Activated T-cell treated with anti-CD3 and anti-CD28 coated beads, Interleukin-2, amount 50 U/mL, for 72 hours (primary cell): ENCODE results near the gene CLDN6. TPM values are rescaled to one million over a fixed set of nuclear protein-coding genes. Genes with fewer than 3 reads are reported as not detected.

Source experiments
- ATAC-seq, 2 donors: fragments of 150-1000 bp; cut with Tn5 transposase; replicated peaks in 1 of 2; 2 replicates each; pipeline ENCODE4 v1.10.0; 2021; ENCODE audit warnings: moderate library complexity in 2 of 2, mild to moderate bottlenecking in 1 of 2
- DNase-seq, 2 donors: peaks; one replicate each; pipeline ENCODE4 v3.0.0; 2021 to 2022; ENCODE audit warnings: mixed read lengths in 1 of 2
- H3K27ac Mint-ChIP-seq: one replicate; pipeline ENCODE4 v1.8.0; 2022; ENCODE audit warnings: mild to moderate bottlenecking, moderate library complexity, mixed read lengths
- H3K27me3 Mint-ChIP-seq: one replicate; pipeline ENCODE4 v1.8.0; 2022; ENCODE audit warnings: low read depth, mixed read lengths
- H3K36me3 Mint-ChIP-seq, 2 donors: one replicate each; pipeline ENCODE4 v1.8.0; 2022; ENCODE audit warnings: mixed read lengths in 2 of 2, mild to moderate bottlenecking in 1 of 2; ENCODE audit not compliant: insufficient read depth in 2 of 2
- H3K4me1 Mint-ChIP-seq: one replicate; pipeline ENCODE4 v1.8.0; 2022; ENCODE audit warnings: low read depth, mixed read lengths
- H3K4me3 Mint-ChIP-seq, 2 donors: one replicate each; pipeline ENCODE4 v1.8.0; 2022; ENCODE audit warnings: mild to moderate bottlenecking in 2 of 2, mixed read lengths in 2 of 2, moderate library complexity in 2 of 2
- H3K9me3 Mint-ChIP-seq, 2 donors: one replicate each; pipeline ENCODE4 v1.8.0; 2022; ENCODE audit warnings: mixed read lengths in 2 of 2
- total RNA-seq, 2 donors: library from RNA; stranded (reverse); gene quantifications; one replicate each; pipeline ENCODE4 v1.2.3, GENCODE V29; 2022

Gene CLDN6
- total RNA-seq, 2 donors from 2014 or later = not detected

- H3K4me3 Mint-ChIP-seq = peak overlapping the region; percentile 82 to 86
- H3K4me1 Mint-ChIP-seq = peaks cover 26% of the 10 kb centered on the region
- no peak overlapping the region for H3K27ac Mint-ChIP-seq
- H3K36me3 Mint-ChIP-seq = peaks cover 3 to 10% of the 10 kb centered on the region in 2 donors
- ATAC-seq = no peak
- peaks cover 15% of the 10 kb centered on the region for H3K27me3 Mint-ChIP-seq
- no peaks in the 10 kb centered on the region for H3K9me3 Mint-ChIP-seq
- DNase-seq = no peak
Observed at GRCh38 chr16:2970563-2970962, 47.4 kb downstream of the CLDN6 start.

GRCh38 chr16:2969545-2970521, 48.1 kb downstream of the CLDN6 start:
- Mint-ChIP-seq H3K36me3 (peaks cover 3 to 10% of the 10 kb centered on the region in 2 donors), H3K4me1 (peaks cover 26% of the 10 kb centered on the region), H3K27me3 (peaks cover 19% of the 10 kb centered on the region), H3K27ac (no peak overlapping the region), H3K4me3 (peak overlapping the region; percentile 82 to 86), H3K9me3 (no peaks in the 10 kb centered on the region)
- ATAC-seq (peak; percentile 73 to 74), DNase-seq (peak; percentile 90 to 91)

GRCh38 chr16:2968738-2969544, 49.0 kb downstream of the CLDN6 start, which contains the start of gene PAQR4:
Gene PAQR4 (plus strand): TSS chr16:2969348. CDS start chr16:2969675, 327 bp downstream.
- Mint-ChIP-seq H3K9me3 (no peaks in the 10 kb centered on the region), H3K4me1 (peaks cover 31% of the 10 kb centered on the region), H3K27me3 (peaks cover 24% of the 10 kb centered on the region), H3K36me3 (peaks cover 3 to 10% of the 10 kb centered on the region in 2 donors), H3K27ac (no peak within 1 kb of the TSS), H3K4me3 (peak within 1 kb of the TSS; percentile 82 to 86)
- DNase-seq = peak; percentile 88 to 90
- peak; percentile 79 to 80 for ATAC-seq

- H3K27ac Mint-ChIP-seq = no peak overlapping the region
- no peak for DNase-seq
- peaks cover 26% of the 10 kb centered on the region for H3K27me3 Mint-ChIP-seq
- H3K4me1 Mint-ChIP-seq = peaks cover 37% of the 10 kb centered on the region
- ATAC-seq = no peak
- H3K4me3 Mint-ChIP-seq = peak overlapping the region; percentile 69 to 82
- H3K9me3 Mint-ChIP-seq = no peaks in the 10 kb centered on the region
- H3K36me3 Mint-ChIP-seq = peaks cover 3 to 10% of the 10 kb centered on the region in 2 donors
Observed at GRCh38 chr16:2968368-2968737, 49.6 kb downstream of the CLDN6 start.

GRCh38 chr16:2967721-2968161, 50.2 kb downstream of the CLDN6 start:
- H3K4me1 Mint-ChIP-seq = peaks cover 37% of the 10 kb centered on the region
- no peak overlapping the region for H3K27ac Mint-ChIP-seq
- peaks cover 3 to 9% of the 10 kb centered on the region in 2 donors for H3K36me3 Mint-ChIP-seq
- ATAC-seq (no peak), DNase-seq (no peak)
- H3K9me3 Mint-ChIP-seq = no peaks in the 10 kb centered on the region
- peaks cover 26% of the 10 kb centered on the region for H3K27me3 Mint-ChIP-seq
- H3K4me3 Mint-ChIP-seq = peak overlapping the region; percentile 69 to 82

GRCh38 chr16:2967211-2967631, 50.8 kb downstream of the CLDN6 start:
- peak in 1 of 2 donors; percentile 43 for DNase-seq
- H3K9me3 Mint-ChIP-seq = no peaks in the 10 kb centered on the region
- ATAC-seq = no peak
- no peak overlapping the region for H3K27ac Mint-ChIP-seq
- peak overlapping the region in 1 of 2 donors; percentile 46 for H3K4me3 Mint-ChIP-seq
- peaks cover 36% of the 10 kb centered on the region for H3K4me1 Mint-ChIP-seq
- H3K27me3 Mint-ChIP-seq = peaks cover 26% of the 10 kb centered on the region
- peaks cover 3 to 6% of the 10 kb centered on the region in 2 donors for H3K36me3 Mint-ChIP-seq

GRCh38 chr16:2966808-2967191, 51.2 kb downstream of the CLDN6 start:
- ATAC-seq (no peak), DNase-seq (peak in 1 of 2 donors; percentile 31)
- Mint-ChIP-seq H3K27me3 (peaks cover 29% of the 10 kb centered on the region), H3K4me1 (peaks cover 32% of the 10 kb centered on the region), H3K9me3 (no peaks in the 10 kb centered on the region), H3K36me3 (peaks cover 0 to 2% of the 10 kb centered on the region in 2 donors), H3K4me3 (no peak overlapping the region), H3K27ac (no peak overlapping the region)

GRCh38 chr16:2966043-2966807, 51.8 kb downstream of the CLDN6 start:
- no peak overlapping the region for H3K4me3 Mint-ChIP-seq
- DNase-seq (no peak), ATAC-seq (no peak)
- no peak overlapping the region for H3K27ac Mint-ChIP-seq
- H3K4me1 Mint-ChIP-seq = peaks cover 32% of the 10 kb centered on the region
- H3K36me3 Mint-ChIP-seq = peaks cover 0 to 2% of the 10 kb centered on the region in 2 donors
- no peaks in the 10 kb centered on the region for H3K9me3 Mint-ChIP-seq
- H3K27me3 Mint-ChIP-seq = peaks cover 32% of the 10 kb centered on the region

Other genes with a start within 250 kb of the CLDN6 start
- 100 to 1,000 TPM; 158 to 208 TPM for gene ELOB, start 240.9 kb downstream of the CLDN6 start, total RNA-seq
- under 1 TPM in 1 of 2 donors, not detected in 1; 0.46 TPM for gene PRSS33, start 230.6 kb downstream of the CLDN6 start, total RNA-seq
- gene PRSS41, start 219.7 kb downstream of the CLDN6 start, total RNA-seq = under 1 TPM in 1 of 2 donors, not detected in 1; 0.29 TPM
- gene PRSS21, start 200.9 kb downstream of the CLDN6 start, total RNA-seq = 10 to 100 TPM in 1 of 2 donors, 1 to 10 TPM in 1; 2.4 to 10.3 TPM
- gene ZG16B, start 187.9 kb downstream of the CLDN6 start, total RNA-seq = 1 to 10 TPM; 3.9 to 8.5 TPM
- gene PRSS22, start 160.0 kb downstream of the CLDN6 start, total RNA-seq = 1 to 10 TPM in 1 of 2 donors, not detected in 1; 1.1 TPM
- gene FLYWCH2, start 135.0 kb downstream of the CLDN6 start, total RNA-seq = 10 to 100 TPM; 26.4 to 29.1 TPM
- 10 to 100 TPM; 68.5 to 76.4 TPM for gene FLYWCH1, start 106.3 kb downstream of the CLDN6 start, total RNA-seq
- gene KREMEN2, start 53.9 kb downstream of the CLDN6 start, total RNA-seq = under 1 TPM; 0.12 TPM
- 10 to 100 TPM; 31.9 to 40.0 TPM for gene PAQR4, start 48.8 kb downstream of the CLDN6 start, total RNA-seq
- gene PKMYT1, start 37.7 kb downstream of the CLDN6 start, total RNA-seq = 100 to 1,000 TPM in 1 of 2 donors, 10 to 100 TPM in 1; 96.1 to 112 TPM
- gene CLDN9, start 5.3 kb downstream of the CLDN6 start, total RNA-seq = under 1 TPM in 1 of 2 donors, not detected in 1; 0.14 TPM
- 1 to 10 TPM; 3.9 to 4.0 TPM for gene TNFRSF12A, start 2.2 kb upstream of the CLDN6 start, total RNA-seq
- gene HCFC1R1, start 5.8 kb upstream of the CLDN6 start, total RNA-seq = 10 to 100 TPM; 27.6 to 32.8 TPM
- 10 to 100 TPM; 49.1 to 50.9 TPM for gene THOC6, start 5.9 kb upstream of the CLDN6 start, total RNA-seq
- under 1 TPM in 1 of 2 donors, not detected in 1; 0.30 TPM for gene BICDL2, start 18.8 kb upstream of the CLDN6 start, total RNA-seq
- gene MMP25, start 28.4 kb upstream of the CLDN6 start, total RNA-seq = 1 to 10 TPM; 2.3 to 5.2 TPM
- 1,000 to 10,000 TPM; 1,427 to 2,251 TPM for gene IL32, start 47.5 kb upstream of the CLDN6 start, total RNA-seq
- under 1 TPM; 0.28 to 0.48 TPM for gene ZSCAN10, start 81.1 kb upstream of the CLDN6 start, total RNA-seq
- gene ZNF205, start 94.4 kb upstream of the CLDN6 start, total RNA-seq = under 1 TPM; 0.12 to 0.28 TPM
- 10 to 100 TPM; 12.2 to 16.3 TPM for gene ZNF213, start 116.8 kb upstream of the CLDN6 start, total RNA-seq
- under 1 TPM in 1 of 2 donors, not detected in 1; 0.35 TPM for gene OR1F1, start 170.0 kb upstream of the CLDN6 start, total RNA-seq
- 10 to 100 TPM; 14.8 to 15.5 TPM for gene ZNF200, start 217.0 kb upstream of the CLDN6 start, total RNA-seq
- gene MEFV, start 238.4 kb upstream of the CLDN6 start, total RNA-seq = under 1 TPM; 0.14 to 0.21 TPM